ENCODE measurements around the gene DUSP15.

Gene DUSP15, protein sequence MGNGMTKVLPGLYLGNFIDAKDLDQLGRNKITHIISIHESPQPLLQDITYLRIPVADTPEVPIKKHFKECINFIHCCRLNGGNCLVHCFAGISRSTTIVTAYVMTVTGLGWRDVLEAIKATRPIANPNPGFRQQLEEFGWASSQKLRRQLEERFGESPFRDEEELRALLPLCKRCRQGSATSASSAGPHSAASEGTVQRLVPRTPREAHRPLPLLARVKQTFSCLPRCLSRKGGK

GRCh38 chr20:31869942-31870725 lies at the start of gene DUSP15, which contains the start of gene TTLL9:
Gene DUSP15 (minus strand): TSS chr20:31870527. CDS start chr20:31870337, 190 bp downstream.
Gene TTLL9 (plus strand): TSS chr20:31870634. CDS start chr20:31871127, 493 bp downstream.
- DNase-seq = peak in 1 of 2 donors; percentile 10

- no peak for DNase-seq
These were observed 49.3 kb upstream of the DUSP15 start for GRCh38 chr20:31919410-31920155.

GRCh38 chr20:31918466-31919105 lies 48.3 kb upstream of the DUSP15 start:
- no peak for DNase-seq

- peak; percentile 27 to 50 for DNase-seq
These were observed 47.7 kb upstream of the DUSP15 start for GRCh38 chr20:31917962-31918412.

GRCh38 chr20:31916708-31917107 lies 46.4 kb upstream of the DUSP15 start:
- DNase-seq = no peak

DNA sequence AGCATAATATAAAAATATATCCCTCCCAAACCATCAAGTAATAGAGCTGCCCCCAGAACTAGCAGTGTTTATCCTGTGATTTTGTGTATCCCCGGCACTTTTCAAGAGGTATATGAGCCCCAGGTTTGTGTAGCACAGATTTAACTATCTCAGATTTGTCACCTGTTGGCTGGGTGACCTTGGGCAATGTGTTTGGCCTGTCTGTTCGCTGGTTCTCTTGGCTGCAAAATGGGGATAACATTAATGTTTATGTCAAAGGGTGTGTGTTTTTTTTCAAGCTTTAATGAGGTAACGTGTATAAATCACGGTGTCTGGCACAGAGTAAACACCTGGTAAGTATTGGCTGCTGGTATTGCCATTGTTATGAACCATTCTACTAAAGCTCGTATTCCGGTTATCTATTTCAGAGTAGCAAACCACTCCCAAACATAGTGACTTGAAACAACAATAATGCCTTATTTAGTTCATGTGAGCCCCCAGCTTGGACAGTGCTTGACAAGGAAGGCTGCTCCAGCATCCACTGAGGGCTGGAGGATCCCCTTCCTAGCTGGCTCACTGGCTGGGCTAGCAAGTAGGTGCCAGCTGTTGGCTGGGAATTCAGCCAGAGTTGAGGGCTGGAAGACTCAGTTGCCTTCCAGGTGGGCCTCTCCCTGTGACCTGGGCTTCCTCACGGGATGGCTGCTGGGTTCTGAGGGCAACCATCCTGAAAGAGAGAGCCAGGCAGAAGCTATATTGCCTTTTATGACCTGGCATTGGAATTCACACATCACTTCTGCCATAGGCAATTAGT lies 45.4 kb upstream of the DUSP15 start:
- no peak for DNase-seq

GRCh38 chr20:31914170-31914569 lies 43.8 kb upstream of the DUSP15 start:
- DNase-seq = no peak

- no peak for DNase-seq
These were observed 43.3 kb upstream of the DUSP15 start for GRCh38 chr20:31913431-31914157.

- DNase-seq = no peak
These were observed 39.9 kb upstream of the DUSP15 start for GRCh38 chr20:31910071-31910803.

- DNase-seq = no peak
These were observed 39.1 kb upstream of the DUSP15 start for GRCh38 chr20:31909253-31910070.

GRCh38 chr20:31908424-31908823 lies 38.1 kb upstream of the DUSP15 start:
- DNase-seq = no peak

GRCh38 chr20:31908016-31908415 lies 37.7 kb upstream of the DUSP15 start:
- no peak for DNase-seq

GRCh38 chr20:31907046-31907445 lies 36.7 kb upstream of the DUSP15 start:
- no peak for DNase-seq

DNA sequence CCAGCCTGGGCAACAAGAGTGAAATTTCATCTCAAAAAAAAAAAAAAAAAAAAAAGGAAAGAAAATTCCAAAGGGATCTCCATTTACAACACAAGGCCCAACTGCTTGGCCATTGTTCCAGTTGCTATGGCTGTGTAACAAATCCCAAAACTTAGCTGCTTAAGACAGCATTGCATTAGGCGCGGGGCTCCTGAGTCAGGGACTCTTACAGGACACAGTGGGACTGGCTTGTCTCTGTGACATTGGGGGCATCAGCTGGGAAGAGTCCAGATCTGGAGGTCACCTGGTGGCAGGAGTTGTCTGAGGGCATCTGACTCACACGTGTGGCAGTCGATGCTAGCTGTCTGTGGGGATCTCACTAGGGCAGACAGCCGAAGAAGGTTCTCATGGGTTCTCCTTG lies 35.7 kb upstream of the DUSP15 start:
- no peak for DNase-seq

DNA sequence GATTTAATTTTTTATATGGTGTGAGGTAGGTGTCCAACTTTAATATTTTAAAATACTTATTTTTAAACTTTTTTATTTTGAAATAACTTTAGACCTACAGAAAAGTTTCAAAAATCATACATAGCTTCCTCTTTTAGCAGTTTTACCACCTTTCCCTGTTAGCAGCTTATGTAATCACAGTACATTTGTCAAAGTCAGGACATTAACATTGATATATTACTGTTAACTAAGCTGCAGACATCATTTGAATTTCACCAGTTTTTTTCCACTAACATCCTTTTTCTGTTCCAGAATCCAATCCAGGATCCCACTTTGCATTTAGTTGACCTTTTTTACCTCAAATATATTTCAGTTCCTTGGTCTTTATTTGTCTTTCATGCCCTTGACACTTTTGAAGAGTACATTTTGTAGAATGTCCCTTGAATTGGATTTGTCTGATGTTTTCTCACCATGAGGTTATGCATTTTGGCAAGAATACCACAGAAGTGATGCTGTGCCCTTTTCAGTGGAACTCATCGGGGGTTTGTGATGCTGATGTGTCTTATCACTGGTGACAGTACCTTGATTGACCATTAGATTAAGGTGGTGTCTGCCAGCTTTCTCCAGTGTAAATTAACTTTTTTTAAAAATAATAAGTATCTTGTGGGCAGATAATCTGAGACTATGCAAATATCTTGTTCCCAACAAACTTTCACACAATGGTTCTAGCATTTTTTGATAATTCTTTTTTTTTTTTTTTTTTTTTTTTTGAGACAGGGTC lies 33.5 kb upstream of the DUSP15 start:
- no peak for DNase-seq

GRCh38 chr20:31901615-31902014 lies 31.3 kb upstream of the DUSP15 start:
- no peak for DNase-seq

- no peak for DNase-seq
These were observed 27.2 kb upstream of the DUSP15 start for GRCh38 chr20:31897541-31897940.

DNA sequence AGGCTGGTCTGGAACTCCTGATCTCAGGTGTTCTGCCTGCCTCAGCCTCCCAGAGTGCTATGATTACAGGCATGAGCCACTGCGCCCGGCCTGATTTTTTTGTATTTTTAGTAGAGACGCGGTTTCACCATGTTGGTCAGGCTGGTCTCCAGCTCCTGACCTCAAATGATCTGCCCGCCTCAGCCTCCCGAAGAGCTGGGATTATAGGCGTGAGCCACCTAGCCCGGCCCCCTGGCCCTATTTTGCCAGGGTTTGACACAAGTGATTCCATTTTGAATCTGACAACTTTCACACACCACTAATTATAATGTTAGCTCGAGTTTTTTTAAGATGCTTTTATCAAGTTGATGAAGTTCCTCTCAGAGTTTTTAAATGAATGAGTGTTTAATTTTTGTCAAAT lies 25.7 kb upstream of the DUSP15 start:
- no peak for DNase-seq
